Ishikawa (cell line): ENCODE data around the gene GALNT9.

Source experiments
- CEBPB ChIP-seq: IDR thresholded peaks from 2 replicates; pipeline ENCODE4 v1.6.1; 2012
- CREB1 ChIP-seq: IDR thresholded peaks from 2 replicates; pipeline ENCODE4 v1.6.1; 2012; ENCODE audit warnings: low read depth
- EGR1 ChIP-seq: IDR thresholded peaks from 2 replicates; pipeline ENCODE4 v1.6.1; 2012
- EP300 ChIP-seq: IDR thresholded peaks from 2 replicates; pipeline ENCODE4 v1.6.1; 2012; ENCODE audit warnings: borderline replicate concordance
- FOXM1 ChIP-seq: IDR thresholded peaks from 2 replicates; pipeline ENCODE4 v1.6.1; 2012; ENCODE audit warnings: low read depth, borderline replicate concordance
- MAX ChIP-seq: IDR thresholded peaks from 2 replicates; pipeline ENCODE4 v1.6.1; 2012
- NFIC ChIP-seq: IDR thresholded peaks from 2 replicates; pipeline ENCODE4 v1.6.1; 2012
- RAD21 ChIP-seq: IDR thresholded peaks from 2 replicates; pipeline ENCODE4 v1.6.1; 2012; ENCODE audit warnings: low read depth
- REST ChIP-seq: IDR thresholded peaks from 2 replicates; pipeline ENCODE4 v1.6.1; 2012; ENCODE audit warnings: low read depth, mild to moderate bottlenecking
- TAF1 ChIP-seq: IDR thresholded peaks from 2 replicates; pipeline ENCODE4 v1.6.1; 2012; ENCODE audit warnings: low read depth, mild to moderate bottlenecking
- TCF12 ChIP-seq: IDR thresholded peaks from 2 replicates; pipeline ENCODE4 v1.6.1; 2012; ENCODE audit warnings: low read depth
- TEAD4 ChIP-seq: IDR thresholded peaks from 2 replicates; pipeline ENCODE4 v1.6.1; 2012
- USF1 ChIP-seq: IDR thresholded peaks from 2 replicates; pipeline ENCODE4 v1.6.1; 2012
- YY1 ChIP-seq: IDR thresholded peaks from 2 replicates; pipeline ENCODE4 v1.6.1; 2012; ENCODE audit warnings: low read depth

- TF ChIP-seq EP300 (no peak), REST (no peak), RAD21 (no peak), YY1 (no peak), EGR1 (no peak), MAX (no peak), CEBPB (no peak), CREB1 (no peak), TCF12 (no peak), TAF1 (no peak), TEAD4 (no peak), USF1 (no peak), NFIC (no peak), FOXM1 (no peak)
Observed at GRCh38 chr12:132326646-132327045, 2.7 kb downstream of the GALNT9 start.
